GM13976 (cell line): ENCODE results near the gene ANKRD55.

ENCODE experiments used
- DNase-seq: peaks from one replicate; pipeline ENCODE4 v3.0.0; 2012; ENCODE audit warnings: low spot score
- in situ Hi-C: fragments of 300-500 bp; cut with MboI; formaldehyde crosslinking; loops from one replicate; pipeline ENCODE4 v1.12.0; 2022; ENCODE audit warnings: low sequenced_read_pairs, mixed read lengths, inconsistent platforms; ENCODE audit not compliant: unreplicated experiment
- TF ChIP-seq, protein P1 (sequence below): IDR thresholded peaks from 2 replicates; pipeline ENCODE4 v1.5.1; 2012; ENCODE audit warnings: borderline replicate concordance, mild to moderate bottlenecking; ENCODE audit not compliant: insufficient read depth; ENCODE audit errors: extremely low read depth, missing control alignments, control extremely low read depth

ANKRD55 gene

GRCh38 chr5:56147659-56148230 is 85.4 kb downstream of the ANKRD55 start:
- no peak for DNase-seq
- TF ChIP-seq, protein P1, sequence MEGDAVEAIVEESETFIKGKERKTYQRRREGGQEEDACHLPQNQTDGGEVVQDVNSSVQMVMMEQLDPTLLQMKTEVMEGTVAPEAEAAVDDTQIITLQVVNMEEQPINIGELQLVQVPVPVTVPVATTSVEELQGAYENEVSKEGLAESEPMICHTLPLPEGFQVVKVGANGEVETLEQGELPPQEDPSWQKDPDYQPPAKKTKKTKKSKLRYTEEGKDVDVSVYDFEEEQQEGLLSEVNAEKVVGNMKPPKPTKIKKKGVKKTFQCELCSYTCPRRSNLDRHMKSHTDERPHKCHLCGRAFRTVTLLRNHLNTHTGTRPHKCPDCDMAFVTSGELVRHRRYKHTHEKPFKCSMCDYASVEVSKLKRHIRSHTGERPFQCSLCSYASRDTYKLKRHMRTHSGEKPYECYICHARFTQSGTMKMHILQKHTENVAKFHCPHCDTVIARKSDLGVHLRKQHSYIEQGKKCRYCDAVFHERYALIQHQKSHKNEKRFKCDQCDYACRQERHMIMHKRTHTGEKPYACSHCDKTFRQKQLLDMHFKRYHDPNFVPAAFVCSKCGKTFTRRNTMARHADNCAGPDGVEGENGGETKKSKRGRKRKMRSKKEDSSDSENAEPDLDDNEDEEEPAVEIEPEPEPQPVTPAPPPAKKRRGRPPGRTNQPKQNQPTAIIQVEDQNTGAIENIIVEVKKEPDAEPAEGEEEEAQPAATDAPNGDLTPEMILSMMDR = no peak
- in situ Hi-C loops = no loop called here

GRCh38 chr5:56147106-56147505 is 86.0 kb downstream of the ANKRD55 start:
- in situ Hi-C loops = no loop called here
- TF ChIP-seq, protein P1 = no peak
- no peak for DNase-seq

- in situ Hi-C loops = no loop called here
- TF ChIP-seq, protein P1 = no peak
- no peak for DNase-seq
Measured at GRCh38 chr5:56146674-56147073, 86.5 kb downstream of the ANKRD55 start.

GRCh38 chr5:56145511-56145910 is 87.6 kb downstream of the ANKRD55 start:
- no peak for DNase-seq
- TF ChIP-seq, protein P1 = no peak
- in situ Hi-C loops = no loop called here

- in situ Hi-C loops = no loop called here
- no peak for DNase-seq
- TF ChIP-seq, protein P1 = no peak
Measured at GRCh38 chr5:56145106-56145505, 88.0 kb downstream of the ANKRD55 start.

DNA sequence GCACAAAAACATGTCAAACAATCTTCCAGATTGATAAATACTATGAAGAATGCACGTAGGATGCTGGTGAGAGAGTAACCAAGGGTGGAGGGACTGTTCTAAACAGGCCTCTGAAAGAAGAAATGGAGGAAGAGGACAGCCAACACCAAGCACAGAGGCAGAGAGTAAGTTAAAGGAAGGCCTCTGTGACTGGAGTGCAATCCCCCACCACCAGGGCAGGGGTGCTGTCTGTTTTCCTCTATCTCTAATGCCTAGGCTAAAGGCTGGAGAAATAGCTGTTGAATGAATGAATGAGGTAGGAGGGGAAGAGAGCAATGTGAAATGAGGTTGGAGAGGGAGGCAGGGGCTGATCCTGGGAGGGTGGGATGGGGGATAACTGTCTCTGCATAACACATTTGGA is 88.9 kb downstream of the ANKRD55 start:
- DNase-seq = no peak
- TF ChIP-seq, protein P1 = no peak
- in situ Hi-C loops = no loop called here

- in situ Hi-C loops = no loop called here
- DNase-seq = no peak
- TF ChIP-seq, protein P1 = no peak
Measured at GRCh38 chr5:56143373-56143714, 89.8 kb downstream of the ANKRD55 start.
